ENCODE results near the gene CDKN1C.

Gene CDKN1C

DNA sequence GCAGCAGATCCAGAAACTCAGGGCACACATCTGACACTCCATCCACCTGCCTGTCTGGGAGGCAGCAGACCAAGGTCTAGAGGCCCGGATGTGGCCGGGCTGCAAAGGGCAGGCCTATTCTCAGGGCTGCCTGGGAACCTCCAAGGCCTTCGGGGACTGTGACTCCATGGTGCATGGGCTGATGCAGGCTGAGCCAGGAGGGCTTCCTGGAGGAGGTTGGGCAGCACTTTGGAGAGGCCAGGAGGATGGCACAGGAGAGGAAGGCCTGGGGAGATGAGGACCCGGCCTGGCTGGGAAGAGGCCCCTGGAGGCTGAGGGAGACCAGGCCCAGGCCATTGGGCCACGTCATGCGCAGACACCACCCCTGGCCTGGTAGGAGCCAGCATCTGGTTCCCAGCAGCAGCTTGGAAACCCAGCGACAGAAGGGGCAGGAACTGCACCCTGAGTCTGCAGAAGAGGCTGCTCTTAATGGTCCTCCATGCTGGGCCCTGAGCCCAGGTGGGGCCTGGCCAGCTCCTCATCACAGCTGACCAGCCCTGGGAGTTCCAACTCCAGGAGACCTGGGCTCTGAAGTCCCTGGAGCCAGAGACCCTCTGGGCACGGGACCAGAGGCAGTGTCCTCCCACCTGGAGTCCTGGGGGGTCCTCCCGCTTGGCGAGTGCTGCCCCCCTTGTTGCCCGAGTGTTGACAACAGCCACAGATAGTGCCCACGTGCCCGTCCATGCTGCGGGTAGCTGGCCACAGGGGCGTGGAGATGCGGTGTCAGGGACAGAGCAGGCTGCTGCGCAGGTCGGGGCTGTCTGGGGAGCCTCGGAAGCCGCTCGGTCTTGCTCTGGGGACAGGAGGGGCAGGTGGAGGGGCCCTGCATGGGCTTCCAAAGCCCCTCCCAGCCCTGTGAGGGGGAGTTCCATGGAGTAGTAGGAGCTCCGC is 38.1 kb upstream of the CDKN1C start:
- no peaks in the 10 kb centered on the region for H3K4me1 ChIP-seq (ENCODE audit: control insufficient read depth, insufficient read depth, low read length)
- H3K4me3 ChIP-seq (ENCODE audit: low read depth, low read length) = no peak overlapping the region
- H3K9me3 ChIP-seq (ENCODE audit: control insufficient read depth, insufficient read depth, low read depth, low read length) = no peaks in the 10 kb centered on the region
- CTCF ChIA-PET = interaction anchor here (0.8 to 1.4 kb wide), 2 partner anchors 92 to 391 kb away, joined by 3 read pairs; no protein-coding TSS in a partner anchor
- H3K36me3 ChIP-seq (ENCODE audit: control insufficient read depth in 2 of 2, insufficient read depth in 1 of 2, low read length in 2 of 2) = no peaks in the 10 kb centered on the region
- no peak overlapping the region for H3K27ac ChIP-seq (ENCODE audit: extremely low read depth, low read depth, low read length)
- TF ChIP-seq ZNF341 (tag by site-specific recombination; IDR thresholded peaks at IDR 0.05; ENCODE audit: low read depth) (no peak), ZNF114 (tag by site-specific recombination; IDR thresholded peaks at IDR 0.05) (no peak), ZNF2 (tag by site-specific recombination; IDR thresholded peaks at IDR 0.05) (no peak), ZNF211 (tag by site-specific recombination; IDR thresholded peaks at IDR 0.05; ENCODE audit: low read depth) (no peak), KLF9 (tag by site-specific recombination; IDR thresholded peaks at IDR 0.05; ENCODE audit: low read depth) (no peak), ZNF548 (tag by site-specific recombination; IDR thresholded peaks at IDR 0.05) (no peak), ZNF274 (IDR thresholded peaks at IDR 0.05; ENCODE audit: low read length) (no peak), ZNF274 (tag by site-specific recombination; IDR thresholded peaks at IDR 0.05; ENCODE audit: borderline replicate concordance) (no peak), ZNF48 (tag by site-specific recombination; IDR thresholded peaks at IDR 0.05) (no peak), ZNF621 (tag by site-specific recombination; IDR thresholded peaks at IDR 0.05) (no peak), ZNF311 (tag by site-specific recombination; IDR thresholded peaks at IDR 0.05; ENCODE audit: borderline replicate concordance) (no peak), ZNF530 (tag by site-specific recombination; IDR thresholded peaks at IDR 0.05; ENCODE audit: low read depth) (no peak), ZNF596 (tag by site-specific recombination; IDR thresholded peaks at IDR 0.05) (no peak)
- TF ChIP-seq, protein P1, sequence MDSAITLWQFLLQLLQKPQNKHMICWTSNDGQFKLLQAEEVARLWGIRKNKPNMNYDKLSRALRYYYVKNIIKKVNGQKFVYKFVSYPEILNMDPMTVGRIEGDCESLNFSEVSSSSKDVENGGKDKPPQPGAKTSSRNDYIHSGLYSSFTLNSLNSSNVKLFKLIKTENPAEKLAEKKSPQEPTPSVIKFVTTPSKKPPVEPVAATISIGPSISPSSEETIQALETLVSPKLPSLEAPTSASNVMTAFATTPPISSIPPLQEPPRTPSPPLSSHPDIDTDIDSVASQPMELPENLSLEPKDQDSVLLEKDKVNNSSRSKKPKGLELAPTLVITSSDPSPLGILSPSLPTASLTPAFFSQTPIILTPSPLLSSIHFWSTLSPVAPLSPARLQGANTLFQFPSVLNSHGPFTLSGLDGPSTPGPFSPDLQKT (IDR thresholded peaks at IDR 0.05; ENCODE audit: borderline replicate concordance, low read depth, low read length) = no peak
- TF ChIP-seq, protein P2, sequence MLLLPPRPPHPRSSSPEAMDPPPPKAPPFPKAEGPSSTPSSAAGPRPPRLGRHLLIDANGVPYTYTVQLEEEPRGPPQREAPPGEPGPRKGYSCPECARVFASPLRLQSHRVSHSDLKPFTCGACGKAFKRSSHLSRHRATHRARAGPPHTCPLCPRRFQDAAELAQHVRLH (tag by site-specific recombination; IDR thresholded peaks at IDR 0.05) = no peak
- TF ChIP-seq, protein P3, sequence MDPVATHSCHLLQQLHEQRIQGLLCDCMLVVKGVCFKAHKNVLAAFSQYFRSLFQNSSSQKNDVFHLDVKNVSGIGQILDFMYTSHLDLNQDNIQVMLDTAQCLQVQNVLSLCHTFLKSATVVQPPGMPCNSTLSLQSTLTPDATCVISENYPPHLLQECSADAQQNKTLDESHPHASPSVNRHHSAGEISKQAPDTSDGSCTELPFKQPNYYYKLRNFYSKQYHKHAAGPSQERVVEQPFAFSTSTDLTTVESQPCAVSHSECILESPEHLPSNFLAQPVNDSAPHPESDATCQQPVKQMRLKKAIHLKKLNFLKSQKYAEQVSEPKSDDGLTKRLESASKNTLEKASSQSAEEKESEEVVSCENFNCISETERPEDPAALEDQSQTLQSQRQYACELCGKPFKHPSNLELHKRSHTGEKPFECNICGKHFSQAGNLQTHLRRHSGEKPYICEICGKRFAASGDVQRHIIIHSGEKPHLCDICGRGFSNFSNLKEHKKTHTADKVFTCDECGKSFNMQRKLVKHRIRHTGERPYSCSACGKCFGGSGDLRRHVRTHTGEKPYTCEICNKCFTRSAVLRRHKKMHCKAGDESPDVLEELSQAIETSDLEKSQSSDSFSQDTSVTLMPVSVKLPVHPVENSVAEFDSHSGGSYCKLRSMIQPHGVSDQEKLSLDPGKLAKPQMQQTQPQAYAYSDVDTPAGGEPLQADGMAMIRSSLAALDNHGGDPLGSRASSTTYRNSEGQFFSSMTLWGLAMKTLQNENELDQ (tag by site-specific recombination; IDR thresholded peaks at IDR 0.05; ENCODE audit: low read depth) = no peak
- TF ChIP-seq, protein P4, sequence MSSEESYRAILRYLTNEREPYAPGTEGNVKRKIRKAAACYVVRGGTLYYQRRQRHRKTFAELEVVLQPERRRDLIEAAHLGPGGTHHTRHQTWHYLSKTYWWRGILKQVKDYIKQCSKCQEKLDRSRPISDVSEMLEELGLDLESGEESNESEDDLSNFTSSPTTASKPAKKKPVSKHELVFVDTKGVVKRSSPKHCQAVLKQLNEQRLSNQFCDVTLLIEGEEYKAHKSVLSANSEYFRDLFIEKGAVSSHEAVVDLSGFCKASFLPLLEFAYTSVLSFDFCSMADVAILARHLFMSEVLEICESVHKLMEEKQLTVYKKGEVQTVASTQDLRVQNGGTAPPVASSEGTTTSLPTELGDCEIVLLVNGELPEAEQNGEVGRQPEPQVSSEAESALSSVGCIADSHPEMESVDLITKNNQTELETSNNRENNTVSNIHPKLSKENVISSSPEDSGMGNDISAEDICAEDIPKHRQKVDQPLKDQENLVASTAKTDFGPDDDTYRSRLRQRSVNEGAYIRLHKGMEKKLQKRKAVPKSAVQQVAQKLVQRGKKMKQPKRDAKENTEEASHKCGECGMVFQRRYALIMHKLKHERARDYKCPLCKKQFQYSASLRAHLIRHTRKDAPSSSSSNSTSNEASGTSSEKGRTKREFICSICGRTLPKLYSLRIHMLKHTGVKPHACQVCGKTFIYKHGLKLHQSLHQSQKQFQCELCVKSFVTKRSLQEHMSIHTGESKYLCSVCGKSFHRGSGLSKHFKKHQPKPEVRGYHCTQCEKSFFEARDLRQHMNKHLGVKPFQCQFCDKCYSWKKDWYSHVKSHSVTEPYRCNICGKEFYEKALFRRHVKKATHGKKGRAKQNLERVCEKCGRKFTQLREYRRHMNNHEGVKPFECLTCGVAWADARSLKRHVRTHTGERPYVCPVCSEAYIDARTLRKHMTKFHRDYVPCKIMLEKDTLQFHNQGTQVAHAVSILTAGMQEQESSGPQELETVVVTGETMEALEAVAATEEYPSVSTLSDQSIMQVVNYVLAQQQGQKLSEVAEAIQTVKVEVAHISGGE (tag by site-specific recombination; conservative IDR thresholded peaks at IDR 0.05; ENCODE audit: low read depth) = no peak
- TF ChIP-seq, protein P5, sequence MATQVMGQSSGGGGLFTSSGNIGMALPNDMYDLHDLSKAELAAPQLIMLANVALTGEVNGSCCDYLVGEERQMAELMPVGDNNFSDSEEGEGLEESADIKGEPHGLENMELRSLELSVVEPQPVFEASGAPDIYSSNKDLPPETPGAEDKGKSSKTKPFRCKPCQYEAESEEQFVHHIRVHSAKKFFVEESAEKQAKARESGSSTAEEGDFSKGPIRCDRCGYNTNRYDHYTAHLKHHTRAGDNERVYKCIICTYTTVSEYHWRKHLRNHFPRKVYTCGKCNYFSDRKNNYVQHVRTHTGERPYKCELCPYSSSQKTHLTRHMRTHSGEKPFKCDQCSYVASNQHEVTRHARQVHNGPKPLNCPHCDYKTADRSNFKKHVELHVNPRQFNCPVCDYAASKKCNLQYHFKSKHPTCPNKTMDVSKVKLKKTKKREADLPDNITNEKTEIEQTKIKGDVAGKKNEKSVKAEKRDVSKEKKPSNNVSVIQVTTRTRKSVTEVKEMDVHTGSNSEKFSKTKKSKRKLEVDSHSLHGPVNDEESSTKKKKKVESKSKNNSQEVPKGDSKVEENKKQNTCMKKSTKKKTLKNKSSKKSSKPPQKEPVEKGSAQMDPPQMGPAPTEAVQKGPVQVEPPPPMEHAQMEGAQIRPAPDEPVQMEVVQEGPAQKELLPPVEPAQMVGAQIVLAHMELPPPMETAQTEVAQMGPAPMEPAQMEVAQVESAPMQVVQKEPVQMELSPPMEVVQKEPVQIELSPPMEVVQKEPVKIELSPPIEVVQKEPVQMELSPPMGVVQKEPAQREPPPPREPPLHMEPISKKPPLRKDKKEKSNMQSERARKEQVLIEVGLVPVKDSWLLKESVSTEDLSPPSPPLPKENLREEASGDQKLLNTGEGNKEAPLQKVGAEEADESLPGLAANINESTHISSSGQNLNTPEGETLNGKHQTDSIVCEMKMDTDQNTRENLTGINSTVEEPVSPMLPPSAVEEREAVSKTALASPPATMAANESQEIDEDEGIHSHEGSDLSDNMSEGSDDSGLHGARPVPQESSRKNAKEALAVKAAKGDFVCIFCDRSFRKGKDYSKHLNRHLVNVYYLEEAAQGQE (tag by site-specific recombination; IDR thresholded peaks at IDR 0.05) = no peak
- TF ChIP-seq, protein P6, sequence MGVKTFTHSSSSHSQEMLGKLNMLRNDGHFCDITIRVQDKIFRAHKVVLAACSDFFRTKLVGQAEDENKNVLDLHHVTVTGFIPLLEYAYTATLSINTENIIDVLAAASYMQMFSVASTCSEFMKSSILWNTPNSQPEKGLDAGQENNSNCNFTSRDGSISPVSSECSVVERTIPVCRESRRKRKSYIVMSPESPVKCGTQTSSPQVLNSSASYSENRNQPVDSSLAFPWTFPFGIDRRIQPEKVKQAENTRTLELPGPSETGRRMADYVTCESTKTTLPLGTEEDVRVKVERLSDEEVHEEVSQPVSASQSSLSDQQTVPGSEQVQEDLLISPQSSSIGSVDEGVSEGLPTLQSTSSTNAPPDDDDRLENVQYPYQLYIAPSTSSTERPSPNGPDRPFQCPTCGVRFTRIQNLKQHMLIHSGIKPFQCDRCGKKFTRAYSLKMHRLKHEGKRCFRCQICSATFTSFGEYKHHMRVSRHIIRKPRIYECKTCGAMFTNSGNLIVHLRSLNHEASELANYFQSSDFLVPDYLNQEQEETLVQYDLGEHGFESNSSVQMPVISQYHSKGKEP (tag by site-specific recombination; IDR thresholded peaks at IDR 0.05) = no peak
- POLR2A ChIA-PET = no interaction called here
